CD4-positive, alpha-beta T cell treated with Interleukin-17A for 4 hours (primary cell): ENCODE data around the gene TRIM6.
"Not testable (repeated sequence)": the region's sequence is repeated elsewhere in the genome, so short reads cannot be mapped to it uniquely, and the experiment has no call there.

Experiments used
- DNase-seq: peaks from one replicate; pipeline ENCODE4 v3.0.0-alpha.2; 2020; ENCODE audit warnings: mixed read lengths

The TRIM6 gene

GRCh38 chr11:5605849-5606248 is 9.4 kb downstream of the TRIM6 start:
- DNase-seq = no peak

- DNase-seq = no peak
These were observed 12.4 kb downstream of the TRIM6 start for GRCh38 chr11:5608808-5609207.

GRCh38 chr11:5610446-5610845 is 14.0 kb downstream of the TRIM6 start:
- no peak for DNase-seq

- DNase-seq = no peak
These were observed 15.2 kb downstream of the TRIM6 start for GRCh38 chr11:5611627-5612026.

DNA sequence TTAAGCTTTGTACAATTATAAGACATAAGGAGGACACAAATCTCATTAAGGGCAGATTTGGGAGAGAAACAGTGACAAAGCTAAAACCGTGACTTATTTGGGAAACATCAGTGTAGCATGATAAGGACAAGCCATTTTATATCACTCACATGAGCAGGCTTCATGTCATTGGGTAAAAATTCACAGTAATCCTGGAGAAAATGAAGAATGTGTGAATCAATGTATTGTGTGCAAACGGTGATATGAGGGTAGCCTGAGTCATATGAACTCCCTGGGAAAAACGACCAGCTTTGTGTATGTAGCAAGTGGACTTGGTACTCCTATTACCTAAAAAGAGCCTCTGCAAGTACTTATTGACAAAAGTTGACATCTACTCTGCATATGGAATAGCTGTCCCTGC is 22.4 kb downstream of the TRIM6 start:
- DNase-seq = no peak

- no peak for DNase-seq
These were observed 24.4 kb downstream of the TRIM6 start for GRCh38 chr11:5620651-5621521.

- DNase-seq = no peak
These were observed 25.1 kb downstream of the TRIM6 start for GRCh38 chr11:5621580-5621979.

- DNase-seq = no peak
These were observed 26.4 kb downstream of the TRIM6 start for GRCh38 chr11:5622802-5623201.

DNA sequence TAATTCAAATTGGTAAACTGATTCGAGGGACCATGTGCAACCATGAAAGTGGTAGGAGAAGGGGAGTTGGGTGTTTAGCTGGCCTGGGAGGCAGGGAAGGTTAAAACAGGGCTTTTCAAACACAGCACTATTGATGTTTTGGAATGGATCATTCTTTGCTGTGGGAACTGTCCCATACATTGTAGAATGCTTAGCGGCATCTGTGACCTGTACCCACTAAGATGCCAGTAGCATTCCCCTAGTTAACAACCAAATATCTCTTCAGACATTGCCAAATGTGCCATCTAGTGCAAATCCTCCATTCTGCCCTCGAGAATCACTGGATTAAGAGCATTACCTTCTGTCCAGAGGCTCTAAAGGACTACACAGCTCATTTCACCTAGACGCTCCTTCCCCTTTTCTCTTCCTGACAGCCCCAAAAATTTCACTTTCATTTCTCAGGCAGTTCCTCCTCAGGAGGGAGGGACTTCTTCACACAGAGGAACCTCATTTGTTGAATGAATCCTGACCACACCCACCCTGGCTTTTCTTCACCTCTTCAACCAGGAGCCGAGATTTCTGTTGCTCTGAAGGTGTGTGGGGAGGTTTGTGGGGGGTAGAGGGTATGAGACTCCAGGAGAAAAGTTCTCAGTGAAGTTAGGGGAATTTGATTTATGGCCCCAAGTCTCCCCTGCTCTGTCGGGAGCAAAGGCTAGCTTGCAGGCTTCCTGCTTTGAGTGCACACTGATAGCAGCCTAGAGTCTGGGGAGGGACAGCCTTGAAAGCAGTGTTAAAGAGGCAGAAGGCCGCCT is 28.2 kb downstream of the TRIM6 start, which contains the start of gene TRIM34:
Gene TRIM34, plus strand, starts transcription at position 513 of the 791 bp plus-strand sequence. CDS start 7,331 bp downstream, outside the sequence.
- DNase-seq = peak; percentile 73

GRCh38 chr11:5625281-5625680 is 28.8 kb downstream of the TRIM6 start:
- DNase-seq = no peak

- no peak for DNase-seq
These were observed 29.8 kb downstream of the TRIM6 start for GRCh38 chr11:5626196-5626595.

DNA sequence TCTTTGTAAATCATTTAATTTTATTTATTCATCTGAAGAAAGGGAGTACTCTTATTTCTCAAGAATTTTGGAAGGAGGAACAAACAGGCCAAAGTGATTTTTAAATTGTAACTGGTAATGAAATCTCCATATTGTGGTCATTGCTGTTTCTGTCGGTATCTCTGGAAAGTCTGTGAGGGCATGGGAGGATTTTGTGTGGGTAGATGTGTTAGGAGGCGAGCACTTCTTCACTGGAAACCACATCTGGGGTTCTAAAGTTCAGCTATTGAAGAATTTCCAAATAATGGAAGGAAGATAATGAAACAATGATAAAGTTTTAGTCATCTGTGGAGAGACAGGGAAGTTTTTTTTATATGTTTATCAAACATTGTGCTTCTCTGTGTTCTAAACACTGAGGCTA is 35.0 kb downstream of the TRIM6 start:
- no peak for DNase-seq

- DNase-seq = no peak
These were observed 35.7 kb downstream of the TRIM6 start for GRCh38 chr11:5631969-5632635.

DNA sequence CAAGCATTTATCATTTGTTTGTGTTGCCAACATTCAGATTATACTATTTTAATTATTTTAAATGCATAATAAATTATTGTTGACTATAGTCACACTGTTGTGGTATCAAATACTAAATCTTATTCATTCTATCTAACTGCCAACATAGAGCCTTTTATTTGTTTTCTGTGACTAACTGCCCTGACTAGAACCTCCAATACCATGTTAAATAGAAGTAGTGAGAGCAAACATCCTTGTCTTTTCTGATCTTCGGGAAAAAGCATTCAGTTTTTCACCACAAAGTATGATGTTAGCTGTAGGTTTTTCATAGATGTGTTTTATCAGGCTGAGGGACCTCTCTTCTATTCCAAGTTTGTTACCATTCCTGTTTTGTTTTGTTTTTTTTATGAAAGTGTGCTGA is 43.5 kb downstream of the TRIM6 start:
- DNase-seq = no peak

- no peak for DNase-seq
These were observed 47.1 kb downstream of the TRIM6 start for GRCh38 chr11:5643585-5643984.

DNA sequence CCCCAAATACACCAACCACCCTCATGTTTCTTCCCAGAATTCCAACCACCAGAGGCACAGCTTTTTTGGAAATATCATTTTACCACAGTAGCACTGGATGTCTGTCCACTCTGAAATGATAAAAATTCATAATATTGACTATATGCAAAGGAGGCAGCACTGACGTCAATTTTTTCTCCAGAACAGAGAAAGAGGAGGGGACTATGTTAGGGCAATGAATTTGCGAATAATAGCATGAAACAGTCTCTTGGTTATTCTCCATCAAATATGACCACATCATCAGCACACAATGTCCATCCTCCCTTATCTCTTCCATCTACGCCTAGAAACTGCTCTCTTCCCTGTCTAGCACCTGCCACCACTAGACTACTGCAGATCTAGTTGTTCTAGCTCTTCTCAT is 49.7 kb downstream of the TRIM6 start:
- no peak for DNase-seq

DNA sequence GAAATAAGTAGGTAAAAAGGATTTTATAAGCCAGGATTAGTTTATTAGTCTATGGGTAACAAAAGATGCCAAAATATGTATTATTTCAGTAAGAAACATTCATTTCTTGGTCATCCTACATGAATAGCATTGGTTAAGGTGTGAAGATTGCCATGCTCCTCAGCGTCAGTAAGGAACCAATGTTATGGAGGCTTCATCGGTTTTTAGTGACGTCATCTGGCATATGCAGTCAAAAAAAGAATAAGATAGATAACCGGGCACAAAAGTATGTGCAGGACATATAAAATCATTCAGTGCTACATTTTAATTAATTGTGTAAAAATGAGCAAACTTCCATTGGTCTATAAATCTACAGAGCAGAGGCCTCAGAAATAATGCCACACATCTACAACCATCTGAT is 59.0 kb downstream of the TRIM6 start:
- no peak for DNase-seq

DNA sequence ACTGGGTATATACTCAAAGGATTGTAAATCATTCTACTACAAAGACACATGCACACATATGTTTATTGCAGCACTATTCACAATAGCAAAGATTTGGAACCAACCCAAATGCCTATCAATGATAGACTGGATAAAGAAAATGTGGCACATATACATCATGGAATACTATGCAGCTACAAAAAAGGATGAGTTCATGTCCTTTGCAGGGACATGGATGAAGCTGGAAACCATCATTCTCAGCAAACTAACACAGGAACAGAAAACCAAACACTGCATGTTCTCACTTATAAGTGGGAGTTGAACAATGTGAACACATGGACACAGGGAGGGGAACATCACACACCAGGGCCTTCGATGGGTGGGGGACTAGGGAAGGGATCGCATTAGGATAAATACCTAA is 60.5 kb downstream of the TRIM6 start:
- not testable (repeated sequence) for DNase-seq

- DNase-seq = no peak
These were observed 61.9 kb downstream of the TRIM6 start for GRCh38 chr11:5658318-5658717.
